ENCODE data around the gene C12orf57. TPM values are rescaled to one million over a fixed set of nuclear protein-coding genes. Genes with fewer than 3 reads are reported as not detected.

C12orf57 gene
- total RNA-seq, 4 donors from 2014 or later, result 344 to 666 (median 383) TPM

DNA sequence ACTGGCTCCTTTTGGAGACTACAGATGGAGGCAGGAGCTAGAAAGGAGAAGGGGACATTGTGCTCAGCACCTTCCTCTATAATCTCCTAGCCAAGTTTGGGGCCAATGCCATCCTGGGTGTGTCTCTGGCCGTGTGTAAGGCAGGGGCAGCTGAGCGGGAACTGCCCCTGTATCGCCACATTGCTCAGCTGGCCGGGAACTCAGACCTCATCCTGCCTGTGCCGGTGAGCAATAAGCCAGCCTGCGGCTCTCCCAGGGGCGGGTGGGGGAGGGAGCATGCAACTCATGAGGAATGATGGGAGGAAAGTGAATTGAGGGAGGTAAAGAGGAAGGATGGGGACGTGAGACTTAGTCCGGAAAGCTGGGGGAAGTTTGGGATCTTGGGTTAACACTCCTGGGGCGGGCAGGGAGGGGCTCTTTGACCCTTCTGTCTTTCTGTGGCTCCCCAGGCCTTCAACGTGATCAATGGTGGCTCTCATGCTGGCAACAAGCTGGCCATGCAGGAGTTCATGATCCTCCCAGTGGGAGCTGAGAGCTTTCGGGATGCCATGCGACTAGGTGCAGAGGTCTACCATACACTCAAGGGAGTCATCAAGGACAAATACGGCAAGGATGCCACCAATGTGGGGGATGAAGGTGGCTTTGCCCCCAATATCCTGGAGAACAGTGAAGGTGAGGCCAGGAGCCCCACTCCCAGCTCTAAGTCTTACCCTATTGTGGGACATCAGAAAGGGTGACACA is 26.2 kb upstream of the C12orf57 start:
- H3K36me3 ChIP-seq, result no peaks in the 10 kb centered on the region
- WGBS, 2 donors, result 88 to 91% methylated on average over 14 of the region's 14 CpGs
- no peak for TF ChIP-seq POLR2A (IDR thresholded peaks at IDR 0.05)
- TF ChIP-seq, protein P1, sequence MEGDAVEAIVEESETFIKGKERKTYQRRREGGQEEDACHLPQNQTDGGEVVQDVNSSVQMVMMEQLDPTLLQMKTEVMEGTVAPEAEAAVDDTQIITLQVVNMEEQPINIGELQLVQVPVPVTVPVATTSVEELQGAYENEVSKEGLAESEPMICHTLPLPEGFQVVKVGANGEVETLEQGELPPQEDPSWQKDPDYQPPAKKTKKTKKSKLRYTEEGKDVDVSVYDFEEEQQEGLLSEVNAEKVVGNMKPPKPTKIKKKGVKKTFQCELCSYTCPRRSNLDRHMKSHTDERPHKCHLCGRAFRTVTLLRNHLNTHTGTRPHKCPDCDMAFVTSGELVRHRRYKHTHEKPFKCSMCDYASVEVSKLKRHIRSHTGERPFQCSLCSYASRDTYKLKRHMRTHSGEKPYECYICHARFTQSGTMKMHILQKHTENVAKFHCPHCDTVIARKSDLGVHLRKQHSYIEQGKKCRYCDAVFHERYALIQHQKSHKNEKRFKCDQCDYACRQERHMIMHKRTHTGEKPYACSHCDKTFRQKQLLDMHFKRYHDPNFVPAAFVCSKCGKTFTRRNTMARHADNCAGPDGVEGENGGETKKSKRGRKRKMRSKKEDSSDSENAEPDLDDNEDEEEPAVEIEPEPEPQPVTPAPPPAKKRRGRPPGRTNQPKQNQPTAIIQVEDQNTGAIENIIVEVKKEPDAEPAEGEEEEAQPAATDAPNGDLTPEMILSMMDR (IDR thresholded peaks at IDR 0.05), result no peak
- intact Hi-C loops (cut with DNase I), result no loop called here
- peak overlapping the region in 2 of 3 donors; percentile 49 to 55 for H3K27ac ChIP-seq
- H3K27me3 ChIP-seq, result no peaks in the 10 kb centered on the region
- peaks cover 26 to 32% of the 10 kb centered on the region in 2 donors for H3K4me1 ChIP-seq
- H3K4me3 ChIP-seq (replicated peaks in 1 of 3), result no peak overlapping the region
- no peaks in the 10 kb centered on the region for H3K9me3 ChIP-seq
- DNase-seq, result no peak

DNA sequence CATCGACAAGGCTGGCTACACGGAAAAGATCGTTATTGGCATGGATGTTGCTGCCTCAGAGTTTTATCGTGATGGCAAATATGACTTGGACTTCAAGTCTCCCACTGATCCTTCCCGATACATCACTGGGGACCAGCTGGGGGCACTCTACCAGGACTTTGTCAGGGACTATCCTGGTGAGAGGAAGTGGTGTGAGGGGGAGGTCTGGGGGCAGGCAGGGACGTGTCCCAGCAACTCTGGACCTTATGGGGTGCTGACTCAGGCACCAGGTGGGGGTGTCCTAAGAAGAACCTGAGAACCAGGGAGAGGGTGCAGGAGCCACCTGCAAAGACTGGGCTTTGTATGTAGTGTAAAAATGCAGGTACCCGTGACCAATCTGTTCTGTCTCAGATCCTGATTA is 24.2 kb upstream of the C12orf57 start:
- 78 to 80% methylated on average over 7 of the region's 7 CpGs for WGBS, 2 donors
- H3K36me3 ChIP-seq, result no peaks in the 10 kb centered on the region
- H3K4me3 ChIP-seq (replicated peaks in 1 of 3), result no peak overlapping the region
- no peak overlapping the region for H3K27ac ChIP-seq
- H3K9me3 ChIP-seq, result no peaks in the 10 kb centered on the region
- DNase-seq, result no peak
- H3K4me1 ChIP-seq, result peaks cover 22 to 33% of the 10 kb centered on the region in 2 donors
- no peak for TF ChIP-seq POLR2A (IDR thresholded peaks at IDR 0.05)
- TF ChIP-seq, protein P1 (IDR thresholded peaks at IDR 0.05), result no peak
- H3K27me3 ChIP-seq, result no peaks in the 10 kb centered on the region
- intact Hi-C loops (cut with DNase I), result no loop called here

DNA sequence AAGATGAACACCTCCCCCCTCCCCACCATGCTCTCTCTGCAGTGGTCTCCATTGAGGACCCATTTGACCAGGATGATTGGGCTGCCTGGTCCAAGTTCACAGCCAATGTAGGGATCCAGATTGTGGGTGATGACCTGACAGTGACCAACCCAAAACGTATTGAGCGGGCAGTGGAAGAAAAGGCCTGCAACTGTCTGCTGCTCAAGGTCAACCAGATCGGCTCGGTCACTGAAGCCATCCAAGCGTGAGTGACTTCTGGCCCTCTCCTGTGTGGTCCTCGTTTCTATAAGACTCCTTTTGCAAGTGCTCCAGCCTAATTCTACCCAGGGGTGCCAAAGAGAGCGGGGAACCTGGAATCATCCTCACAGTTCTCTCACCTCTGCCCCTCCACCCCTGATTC is 22.3 kb upstream of the C12orf57 start:
- 90 to 93% methylated on average over 7 of the region's 7 CpGs for WGBS, 2 donors
- Histone ChIP-seq H3K4me1 (peaks cover 28 to 36% of the 10 kb centered on the region in 2 donors), H3K27ac (no peak overlapping the region), H3K27me3 (no peaks in the 10 kb centered on the region), H3K4me3 (replicated peaks in 1 of 3) (no peak overlapping the region), H3K36me3 (no peaks in the 10 kb centered on the region), H3K9me3 (no peaks in the 10 kb centered on the region)
- intact Hi-C loops (cut with DNase I), result no loop called here
- no peak for TF ChIP-seq POLR2A (IDR thresholded peaks at IDR 0.05)
- TF ChIP-seq, protein P1 (IDR thresholded peaks at IDR 0.05), result no peak
- no peak for DNase-seq

DNA sequence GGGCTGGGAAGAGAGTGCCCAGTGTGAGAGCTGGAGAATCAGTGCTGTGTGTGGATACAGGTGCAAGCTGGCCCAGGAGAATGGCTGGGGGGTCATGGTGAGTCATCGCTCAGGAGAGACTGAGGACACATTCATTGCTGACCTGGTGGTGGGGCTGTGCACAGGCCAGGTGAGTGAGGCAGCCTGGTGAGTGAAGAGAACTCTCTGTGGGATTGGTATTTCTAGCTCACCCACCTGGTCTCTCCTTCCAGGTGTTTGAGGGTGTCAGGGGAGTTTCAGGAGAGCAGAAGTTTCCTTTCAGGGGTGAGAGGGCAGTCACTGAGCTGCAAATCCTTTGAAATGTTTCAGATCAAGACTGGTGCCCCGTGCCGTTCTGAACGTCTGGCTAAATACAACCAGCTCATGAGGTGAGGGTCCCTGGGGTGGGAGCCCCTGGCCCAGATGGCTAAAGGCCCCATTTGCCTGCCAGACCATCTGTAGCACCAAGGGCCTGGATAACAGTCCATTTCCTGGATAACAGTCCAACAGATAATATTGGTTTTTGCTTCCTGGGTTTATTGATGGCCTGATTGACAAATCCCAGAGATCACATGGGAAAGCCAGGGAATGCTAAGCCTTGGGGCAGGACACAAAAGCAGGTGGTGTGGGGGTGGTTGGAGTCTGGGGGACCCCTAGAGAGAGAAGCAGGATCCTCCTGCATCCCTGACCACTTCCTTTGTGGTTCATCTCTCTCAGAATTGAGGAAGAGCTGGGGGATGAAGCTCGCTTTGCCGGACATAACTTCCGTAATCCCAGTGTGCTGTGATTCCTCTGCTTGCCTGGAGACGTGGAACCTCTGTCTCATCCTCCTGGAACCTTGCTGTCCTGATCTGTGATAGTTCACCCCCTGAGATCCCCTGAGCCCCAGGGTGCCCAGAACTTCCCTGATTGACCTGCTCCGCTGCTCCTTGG is 21.6 kb upstream of the C12orf57 start:
- Histone ChIP-seq H3K4me3 (replicated peaks in 1 of 3) (no peak overlapping the region), H3K27me3 (no peaks in the 10 kb centered on the region), H3K9me3 (no peaks in the 10 kb centered on the region), H3K4me1 (peaks cover 25 to 33% of the 10 kb centered on the region in 2 donors), H3K36me3 (no peaks in the 10 kb centered on the region), H3K27ac (peak overlapping the region in 1 of 3 donors; percentile 9)
- intact Hi-C loops (cut with DNase I), result no loop called here
- WGBS, 2 donors, result 91 to 92% methylated on average over 6 to 9 of the region's 9 CpGs
- no peak for DNase-seq
- no peak for TF ChIP-seq POLR2A (IDR thresholded peaks at IDR 0.05)
- TF ChIP-seq, protein P1 (IDR thresholded peaks at IDR 0.05), result no peak
